Activated T-cell treated with anti-CD3 and anti-CD28 coated beads for 48 hours (primary cell): Measurements from ENCODE around the gene LPCAT4.
"Not testable (repeated sequence)": the region's sequence is repeated elsewhere in the genome, so short reads cannot be mapped to it uniquely, and the experiment has no call there.

Experiments
- DNase-seq: peaks from one replicate; pipeline ENCODE4 v3.0.0-alpha.2; 2020; ENCODE audit warnings: low read depth

Gene LPCAT4

GRCh38 chr15:34362047-34362773 is 4.8 kb downstream of the LPCAT4 start:
- DNase-seq: no peak

DNA sequence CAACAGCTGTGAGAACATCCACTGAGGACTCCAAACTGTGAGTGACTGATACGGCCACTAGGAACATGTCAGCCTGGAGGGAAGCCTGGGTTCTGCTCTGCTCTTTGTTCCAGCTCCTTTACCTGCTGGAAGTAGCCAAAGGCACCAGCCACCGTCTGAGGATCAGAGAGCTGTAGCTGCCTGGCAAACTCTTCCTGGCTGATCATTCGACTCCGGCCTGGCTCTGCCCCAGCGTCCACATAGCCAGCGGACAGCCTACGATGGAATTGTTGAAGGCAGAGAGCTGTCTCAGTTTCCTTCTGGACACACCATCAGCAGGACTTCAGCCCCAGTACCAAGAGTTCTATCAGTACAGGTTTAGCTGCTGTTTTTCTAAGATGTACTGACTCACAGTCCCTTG is 5.7 kb downstream of the LPCAT4 start:
- DNase-seq: no peak

GRCh38 chr15:34360298-34360697 is 6.7 kb downstream of the LPCAT4 start:
- DNase-seq: no peak

DNA sequence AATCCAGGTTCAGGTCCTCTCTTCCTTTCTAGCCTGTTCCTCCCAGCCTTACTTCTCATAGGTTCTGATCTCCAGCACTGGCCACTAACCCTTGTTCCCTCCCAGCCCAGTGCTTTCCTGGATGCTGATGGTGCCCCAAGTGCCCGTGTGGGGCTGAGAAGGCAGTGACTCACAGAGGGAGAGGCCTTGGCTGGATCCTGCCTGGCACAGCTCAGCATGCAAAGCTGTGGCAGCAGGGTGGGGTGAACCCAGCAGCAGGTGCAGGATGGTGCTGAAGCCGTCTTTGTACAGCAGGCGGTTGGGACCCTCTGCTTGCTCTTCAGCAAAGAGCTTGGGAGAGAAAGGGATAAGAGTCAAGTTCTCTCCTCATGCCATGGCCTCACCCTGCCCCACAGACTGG is 7.6 kb downstream of the LPCAT4 start:
- DNase-seq: no peak

DNA sequence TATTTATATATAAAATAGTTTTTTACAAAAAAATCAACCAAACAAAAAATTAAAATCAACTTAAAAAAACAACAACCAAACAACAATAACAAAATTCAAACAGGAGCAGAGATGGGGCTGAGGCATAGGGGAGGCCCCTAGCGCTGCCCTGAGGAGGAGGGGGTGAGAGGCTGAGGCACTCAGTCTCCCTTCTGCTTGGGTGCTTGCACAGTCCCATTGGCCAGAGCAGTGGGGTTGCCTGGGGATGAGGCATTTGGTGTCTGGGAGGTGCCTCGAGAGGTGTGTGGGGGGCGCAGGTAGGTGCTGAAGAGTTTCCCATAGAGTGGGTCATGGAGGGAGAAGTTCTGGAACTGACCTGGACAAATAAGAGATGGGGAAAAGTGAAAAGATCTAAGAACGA is 8.0 kb downstream of the LPCAT4 start:
- no peak for DNase-seq

- DNase-seq: no peak
Measured at GRCh38 chr15:34358367-34358766, 8.6 kb downstream of the LPCAT4 start.

DNA sequence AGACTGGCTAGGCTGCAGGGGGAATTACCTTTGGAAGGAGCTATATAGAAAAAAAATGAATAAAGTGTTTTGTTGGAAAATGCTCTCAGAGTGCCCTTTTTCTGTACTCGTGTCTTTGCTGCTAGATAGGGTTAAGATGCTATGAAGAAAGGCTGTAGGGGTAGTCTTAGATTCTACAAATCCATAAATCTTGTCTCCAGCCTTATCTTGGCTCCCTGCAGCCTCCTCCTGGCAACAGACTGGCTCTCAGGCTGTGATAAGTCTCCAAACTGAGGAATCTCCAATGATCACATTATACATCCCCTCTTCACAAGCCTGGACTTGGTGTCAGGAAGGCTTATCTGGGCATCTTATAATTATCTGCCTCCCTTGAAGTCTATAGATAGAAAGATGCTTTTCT is 9.3 kb downstream of the LPCAT4 start:
- no peak for DNase-seq

- DNase-seq: no peak
Measured at GRCh38 chr15:34355241-34355640, 11.8 kb downstream of the LPCAT4 start.

DNA sequence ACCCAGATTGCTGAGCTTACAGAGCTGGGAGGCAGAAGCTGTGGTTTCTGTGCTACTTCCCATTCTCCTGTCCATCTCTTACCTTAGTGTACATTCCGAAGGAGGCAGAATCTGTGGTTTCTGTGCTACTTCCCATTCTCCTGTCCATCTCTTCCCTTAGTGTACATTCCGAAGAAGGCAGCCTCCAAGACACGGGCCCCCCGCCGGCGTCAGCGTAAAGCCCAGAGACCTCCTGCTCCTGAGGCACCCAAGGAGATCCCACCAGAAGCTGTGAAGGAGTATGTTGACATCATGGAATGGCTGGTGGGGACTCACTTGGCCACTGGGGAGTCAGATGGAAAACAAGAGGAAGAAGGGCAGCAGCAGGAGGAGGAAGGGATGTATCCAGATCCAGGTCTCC is 12.7 kb downstream of the LPCAT4 start:
- DNase-seq: no peak

GRCh38 chr15:34353627-34354026 is 13.4 kb downstream of the LPCAT4 start:
- no peak for DNase-seq

DNA sequence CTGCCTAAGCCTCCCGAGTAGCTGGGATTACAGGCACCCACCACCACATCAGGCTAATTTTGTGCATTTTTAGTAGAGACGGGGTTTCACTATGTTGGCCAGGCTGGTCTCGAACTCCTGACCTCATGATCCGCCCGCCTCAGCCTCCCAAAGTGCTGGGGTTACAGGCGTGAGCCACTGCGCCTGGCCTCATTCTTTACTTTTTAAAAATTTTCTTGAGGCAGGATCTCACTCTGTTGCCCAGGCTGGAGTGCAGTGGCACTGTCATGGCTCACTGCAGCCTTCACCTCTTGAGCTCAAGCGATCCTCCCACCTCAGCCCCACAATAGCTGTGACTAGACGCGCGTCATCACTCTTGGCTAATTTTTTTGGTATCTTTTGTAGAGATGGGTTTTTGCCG is 14.0 kb downstream of the LPCAT4 start:
- DNase-seq: not testable (repeated sequence)

GRCh38 chr15:34349769-34350168 is 17.2 kb downstream of the LPCAT4 start:
- DNase-seq: no peak

GRCh38 chr15:34348735-34349300 is 18.2 kb downstream of the LPCAT4 start:
- DNase-seq: no peak

DNA sequence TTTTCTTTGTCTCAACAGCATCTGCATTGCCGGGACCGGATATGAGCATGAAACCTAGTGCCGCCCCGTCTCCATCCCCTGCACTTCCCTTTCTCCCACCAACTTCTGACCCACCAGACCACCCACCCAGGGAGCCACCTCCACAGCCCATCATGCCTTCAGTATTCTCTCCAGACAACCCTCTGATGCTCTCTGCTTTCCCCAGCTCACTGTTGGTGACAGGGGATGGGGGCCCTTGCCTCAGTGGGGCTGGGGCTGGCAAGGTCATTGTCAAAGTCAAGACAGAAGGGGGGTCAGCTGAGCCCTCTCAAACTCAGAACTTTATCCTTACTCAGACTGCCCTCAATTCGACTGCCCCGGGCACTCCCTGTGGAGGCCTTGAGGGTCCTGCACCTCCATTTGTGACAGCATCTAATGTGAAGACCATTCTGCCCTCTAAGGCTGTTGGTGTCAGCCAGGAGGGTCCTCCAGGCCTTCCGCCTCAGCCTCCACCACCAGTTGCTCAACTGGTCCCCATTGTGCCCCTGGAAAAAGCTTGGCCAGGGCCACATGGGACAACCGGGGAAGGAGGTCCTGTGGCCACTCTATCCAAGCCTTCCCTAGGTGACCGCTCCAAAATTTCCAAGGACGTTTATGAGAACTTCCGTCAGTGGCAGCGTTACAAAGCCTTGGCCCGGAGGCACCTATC is 18.9 kb downstream of the LPCAT4 start:
- DNase-seq: no peak

- DNase-seq: peak; percentile 93
Measured at GRCh38 chr15:34342737-34343575, 24.0 kb downstream of the LPCAT4 start, which contains the start of the genes NOP10 and NUTM1. Gene NOP10, minus strand, starts transcription at chr15:34343136. Its CDS starts 63 bp downstream, at chr15:34343073. Gene NUTM1, plus strand, starts transcription at chr15:34343315. Its CDS starts 382 bp downstream, at chr15:34343697.

DNA sequence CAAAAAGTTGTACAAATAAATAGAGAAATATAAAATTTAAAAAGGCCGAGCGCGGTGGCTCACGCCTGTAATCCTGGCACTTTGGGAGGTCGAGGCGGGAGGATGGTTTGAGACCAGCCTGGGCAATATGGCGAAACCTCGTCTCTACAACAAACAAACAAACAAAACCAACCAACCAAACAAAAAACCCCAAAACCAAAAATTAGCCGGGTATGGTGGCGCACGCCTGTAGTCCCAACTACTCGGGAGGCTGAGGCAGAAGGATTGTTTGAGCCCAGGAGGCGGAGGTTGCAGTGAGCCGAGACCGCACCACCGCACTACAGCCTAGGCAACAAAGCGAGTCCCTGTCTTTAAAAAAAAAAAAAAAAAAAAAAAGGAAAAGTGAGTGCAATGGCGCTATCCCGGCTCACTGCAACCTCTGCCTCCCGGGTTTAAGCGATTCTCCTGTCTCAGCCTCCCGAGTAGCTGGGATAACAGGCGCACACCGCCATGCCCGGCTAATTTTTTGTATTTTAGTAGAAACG is 24.7 kb downstream of the LPCAT4 start:
- not testable (repeated sequence) for DNase-seq

GRCh38 chr15:34341381-34342212 is 25.4 kb downstream of the LPCAT4 start:
- DNase-seq: no peak

DNA sequence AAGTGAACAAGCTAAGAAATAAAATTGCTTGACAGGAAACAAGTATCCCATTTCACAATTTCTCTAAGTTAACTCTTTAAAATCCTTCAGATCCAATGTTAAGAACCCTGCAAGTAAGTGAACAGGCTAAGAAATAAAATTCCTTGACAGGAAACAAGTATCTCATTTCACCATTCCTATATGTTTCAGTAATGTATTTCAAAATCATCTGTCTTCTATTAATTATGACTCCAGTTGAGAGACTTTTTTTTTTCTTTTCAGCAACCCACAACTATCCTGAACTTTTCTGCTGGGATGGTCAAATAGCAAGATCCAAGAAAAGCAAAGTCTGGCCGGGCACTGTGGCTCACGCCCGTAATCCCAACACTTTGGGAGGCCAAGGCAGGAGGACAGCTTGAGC is 27.1 kb downstream of the LPCAT4 start:
- DNase-seq: no peak

DNA sequence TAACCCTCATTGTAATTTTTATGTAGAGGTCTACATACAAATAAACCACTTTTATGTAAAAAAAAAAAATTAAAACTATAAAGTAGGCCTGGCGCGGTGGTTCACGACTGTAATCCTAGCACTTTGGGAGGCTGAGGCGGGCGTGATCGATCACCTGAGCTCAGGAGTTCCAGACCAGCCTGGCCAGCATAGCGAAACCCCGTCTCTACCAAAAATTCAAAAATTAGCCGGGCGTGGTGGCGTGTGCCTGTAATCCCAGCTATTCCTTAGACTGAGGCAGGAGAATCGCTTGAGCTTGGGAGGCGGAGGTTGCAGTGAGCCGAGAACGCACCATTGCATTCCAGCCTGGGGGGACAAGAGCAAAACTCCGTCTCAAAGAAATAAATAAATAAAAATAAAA is 28.6 kb downstream of the LPCAT4 start:
- DNase-seq: no peak

- DNase-seq: peak; percentile 92
Measured at GRCh38 chr15:34337557-34338306, 29.3 kb downstream of the LPCAT4 start, which contains the start of gene SLC12A6. Gene SLC12A6, minus strand, starts transcription at chr15:34337781. Its CDS starts 1,101 bp downstream, at chr15:34336680.
